ENCODE results near the gene GFY. TPM values are rescaled to one million over a fixed set of nuclear protein-coding genes. Genes with fewer than 3 reads are reported as not detected.
A peak's percentile ranks its signal among the peaks of the same experiment; 100 is the strongest.

The GFY gene
- polyA plus RNA-seq, 1 experiment = not detected

GRCh38 chr19:49447485-49448431 lies 22.6 kb downstream of the GFY start:
- Histone ChIP-seq H3K4me3 (ENCODE audit: low read depth, low read length) (no peak overlapping the region), H3K9me3 (ENCODE audit: control insufficient read depth, insufficient read depth, low read length) (no peaks in the 10 kb centered on the region; the same call in 1 of the 2 replicates), H3K27me3 (ENCODE audit: control insufficient read depth, insufficient read depth, low read length) (no peaks in the 10 kb centered on the region), H3K27ac (ENCODE audit: low read depth, low read length) (no peak overlapping the region)
- POLR2A ChIA-PET = no interaction called here
- DNase-seq (ENCODE audit: low read depth, low spot score) = no peak
- TF ChIP-seq, protein P1, sequence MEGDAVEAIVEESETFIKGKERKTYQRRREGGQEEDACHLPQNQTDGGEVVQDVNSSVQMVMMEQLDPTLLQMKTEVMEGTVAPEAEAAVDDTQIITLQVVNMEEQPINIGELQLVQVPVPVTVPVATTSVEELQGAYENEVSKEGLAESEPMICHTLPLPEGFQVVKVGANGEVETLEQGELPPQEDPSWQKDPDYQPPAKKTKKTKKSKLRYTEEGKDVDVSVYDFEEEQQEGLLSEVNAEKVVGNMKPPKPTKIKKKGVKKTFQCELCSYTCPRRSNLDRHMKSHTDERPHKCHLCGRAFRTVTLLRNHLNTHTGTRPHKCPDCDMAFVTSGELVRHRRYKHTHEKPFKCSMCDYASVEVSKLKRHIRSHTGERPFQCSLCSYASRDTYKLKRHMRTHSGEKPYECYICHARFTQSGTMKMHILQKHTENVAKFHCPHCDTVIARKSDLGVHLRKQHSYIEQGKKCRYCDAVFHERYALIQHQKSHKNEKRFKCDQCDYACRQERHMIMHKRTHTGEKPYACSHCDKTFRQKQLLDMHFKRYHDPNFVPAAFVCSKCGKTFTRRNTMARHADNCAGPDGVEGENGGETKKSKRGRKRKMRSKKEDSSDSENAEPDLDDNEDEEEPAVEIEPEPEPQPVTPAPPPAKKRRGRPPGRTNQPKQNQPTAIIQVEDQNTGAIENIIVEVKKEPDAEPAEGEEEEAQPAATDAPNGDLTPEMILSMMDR (IDR thresholded peaks at IDR 0.05; ENCODE audit: low read depth, low read length) = no peak
- CTCF ChIA-PET = no interaction called here

- Histone ChIP-seq H3K4me3 (ENCODE audit: low read depth, low read length) (no peak overlapping the region), H3K9me3 (ENCODE audit: control insufficient read depth, insufficient read depth, low read length) (no peaks in the 10 kb centered on the region; the same call in 1 of the 2 replicates), H3K27me3 (ENCODE audit: control insufficient read depth, insufficient read depth, low read length) (no peaks in the 10 kb centered on the region), H3K27ac (ENCODE audit: low read depth, low read length) (no peak overlapping the region)
- POLR2A ChIA-PET = no interaction called here
- CTCF ChIA-PET = no interaction called here
- TF ChIP-seq, protein P1 (IDR thresholded peaks at IDR 0.05; ENCODE audit: low read depth, low read length) = no peak
- no peak for DNase-seq (ENCODE audit: low read depth, low spot score)
Observed at GRCh38 chr19:49448432-49448786, 23.2 kb downstream of the GFY start.

GRCh38 chr19:49450405-49450804 lies 25.2 kb downstream of the GFY start:
- no peaks in the 10 kb centered on the region for H3K27me3 ChIP-seq (ENCODE audit: control insufficient read depth, insufficient read depth, low read length)
- no peaks in the 10 kb centered on the region; the same call in 1 of the 2 replicates for H3K9me3 ChIP-seq (ENCODE audit: control insufficient read depth, insufficient read depth, low read length)
- peak overlapping the region; percentile 37 for H3K4me3 ChIP-seq (ENCODE audit: low read depth, low read length)
- H3K27ac ChIP-seq (ENCODE audit: low read depth, low read length) = no peak overlapping the region
- DNase-seq (ENCODE audit: low read depth, low spot score) = no peak
- TF ChIP-seq, protein P1 (IDR thresholded peaks at IDR 0.05; ENCODE audit: low read depth, low read length) = no peak
- CTCF ChIA-PET = interaction anchor here (0.5 kb wide), 1 partner anchor 20 kb away, joined by 4 read pairs; no protein-coding TSS in a partner anchor
- POLR2A ChIA-PET = interaction anchor here (0.7 kb wide), 1 partner anchor 7 kb away, joined by 5 read pairs; no protein-coding TSS in a partner anchor

DNA sequence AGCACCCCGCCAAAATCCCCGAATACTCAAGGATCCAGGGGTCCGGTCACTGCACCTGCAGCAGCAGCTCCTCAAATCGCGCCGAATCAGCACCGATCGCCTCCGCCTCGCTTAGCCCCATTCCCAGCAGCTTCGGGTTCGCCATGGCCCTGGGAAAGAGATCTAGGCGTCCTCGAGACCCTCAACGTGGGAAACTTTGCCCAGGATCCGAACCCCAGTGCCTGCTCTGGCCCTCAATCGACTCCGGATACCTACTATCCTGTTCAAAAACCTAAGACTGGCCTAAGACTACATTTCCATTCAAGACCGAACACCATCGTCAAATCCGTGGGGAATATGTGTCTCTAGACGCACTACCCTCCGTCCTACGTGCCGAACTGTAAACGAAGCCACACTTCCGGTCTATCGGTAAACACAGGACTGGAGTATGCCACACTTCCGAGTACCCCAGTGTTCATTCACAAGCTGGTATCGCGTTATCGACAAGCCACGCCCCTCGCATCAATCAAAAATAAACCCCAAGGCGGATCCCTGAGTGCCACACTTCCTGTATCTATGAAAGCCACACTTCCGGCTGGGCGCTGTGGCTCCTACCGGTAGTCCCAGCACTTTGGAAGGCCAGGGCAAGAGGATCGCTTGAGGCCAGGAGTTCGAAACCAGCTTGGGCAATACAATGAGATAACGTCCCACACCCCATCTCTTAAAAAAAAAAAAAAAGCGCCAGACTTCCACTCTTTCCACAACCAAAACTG lies 26.4 kb downstream of the GFY start, which contains the start of gene PIH1D1:
Gene PIH1D1, minus strand, starts transcription at position 385 of the 752 bp plus-strand sequence. Its CDS starts 240 bp downstream, at position 145.
- CTCF ChIA-PET = interaction anchor here (0.6 to 2.3 kb wide), 6 partner anchors 22 to 128 kb away, joined by 3 to 8 read pairs (median 4); partner anchors contain the start of genes FLT3LG and TEAD2
- peak; percentile 97 for DNase-seq (ENCODE audit: low read depth, low spot score)
- peak within 1 kb of the TSS; percentile 97 for H3K27ac ChIP-seq (ENCODE audit: low read depth, low read length)
- H3K9me3 ChIP-seq (ENCODE audit: control insufficient read depth, insufficient read depth, low read length) = no peaks in the 10 kb centered on the region; the same call in 1 of the 2 replicates
- TF ChIP-seq, protein P1 (IDR thresholded peaks at IDR 0.05; ENCODE audit: low read depth, low read length) = peak; percentile 34; the same call in 1 of the 2 replicates
- POLR2A ChIA-PET = interaction anchor here (0.8 to 2.2 kb wide), 2 partner anchors 37 to 90 kb away, joined by 4 to 17 read pairs; partner anchors contain the start of gene RPL13A
- no peaks in the 10 kb centered on the region for H3K27me3 ChIP-seq (ENCODE audit: control insufficient read depth, insufficient read depth, low read length)
- H3K4me3 ChIP-seq (ENCODE audit: low read depth, low read length) = peak within 1 kb of the TSS; percentile 93
